ENCODE measurements around the gene DYRK3.

The DYRK3 gene

GRCh38 chr1:206668351-206668750 lies 33.0 kb downstream of the DYRK3 start:
- no peak for TF ChIP-seq CTCF (IDR thresholded peaks at IDR 0.05; ENCODE audit: unreplicated experiment in 3 of 3)
- Mint-ChIP-seq H3K9me3 (no peaks in the 10 kb centered on the region), H3K4me1 (peaks cover 41% of the 10 kb centered on the region), H3K27ac (peak overlapping the region in 1 of 3 experiments; percentile 20), H3K27me3 (ENCODE audit: low read depth) (peaks cover 31% of the 10 kb centered on the region), H3K4me3 (no peak overlapping the region), H3K36me3 (ENCODE audit: low read depth) (no peaks in the 10 kb centered on the region)

GRCh38 chr1:206668874-206669410 lies 33.6 kb downstream of the DYRK3 start:
- Mint-ChIP-seq H3K4me3 (no peak overlapping the region), H3K27ac (no peak overlapping the region)
- TF ChIP-seq CTCF (IDR thresholded peaks at IDR 0.05; ENCODE audit: unreplicated experiment in 3 of 3), result no peak

DNA sequence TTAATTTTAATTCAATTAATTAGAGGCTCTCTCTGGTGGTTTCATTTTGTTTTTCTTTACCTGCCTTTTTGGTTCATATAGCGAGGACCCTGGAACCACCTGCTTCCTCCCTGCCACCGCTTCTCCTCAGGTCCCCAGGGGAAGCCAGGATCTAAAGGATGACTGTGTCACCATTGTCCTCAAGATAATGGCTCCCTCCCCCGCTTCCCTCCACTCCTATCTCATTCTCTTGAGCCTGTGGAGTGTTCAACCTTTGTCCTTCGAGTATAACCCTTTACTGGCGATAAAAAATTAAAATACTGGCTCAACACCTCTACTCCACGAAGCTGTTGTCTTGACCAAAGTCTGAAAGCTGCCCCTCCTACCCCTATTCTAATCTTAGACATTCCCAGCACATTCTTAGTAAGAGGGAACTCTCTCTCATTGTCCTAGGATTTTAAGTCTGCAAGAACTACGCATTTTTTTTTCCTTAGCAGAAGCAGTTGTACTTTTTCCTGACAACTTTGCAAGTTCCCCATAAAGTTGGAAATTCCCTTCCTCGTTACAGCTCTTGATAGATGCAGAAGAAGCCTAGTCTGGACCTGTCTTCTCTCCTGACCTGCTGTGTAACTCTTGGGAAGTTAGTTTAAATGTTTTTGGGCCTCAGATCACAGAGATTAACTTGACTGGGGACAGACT lies 36.8 kb downstream of the DYRK3 start:
- Mint-ChIP-seq H3K36me3 (ENCODE audit: low read depth) (no peaks in the 10 kb centered on the region), H3K27ac (no peak overlapping the region), H3K4me3 (no peak overlapping the region), H3K27me3 (ENCODE audit: low read depth) (peaks cover 7% of the 10 kb centered on the region), H3K9me3 (no peaks in the 10 kb centered on the region), H3K4me1 (peaks cover 22% of the 10 kb centered on the region)
- no peak for TF ChIP-seq CTCF (IDR thresholded peaks at IDR 0.05; ENCODE audit: unreplicated experiment in 3 of 3)

More at GRCh38 chr1:206668874-206669410, 33.6 kb downstream of the DYRK3 start:
- H3K36me3 Mint-ChIP-seq (ENCODE audit: low read depth), result no peaks in the 10 kb centered on the region
- no peaks in the 10 kb centered on the region for H3K9me3 Mint-ChIP-seq
- peaks cover 25% of the 10 kb centered on the region for H3K27me3 Mint-ChIP-seq (ENCODE audit: low read depth)
- H3K4me1 Mint-ChIP-seq, result peaks cover 36% of the 10 kb centered on the region

GRCh38 chr1:206672844-206673758 lies 37.8 kb downstream of the DYRK3 start:
- Mint-ChIP-seq H3K4me1 (peaks cover 15% of the 10 kb centered on the region), H3K9me3 (no peaks in the 10 kb centered on the region), H3K27ac (no peak overlapping the region), H3K36me3 (ENCODE audit: low read depth) (no peaks in the 10 kb centered on the region), H3K4me3 (no peak overlapping the region), H3K27me3 (ENCODE audit: low read depth) (peaks cover under 1% of the 10 kb centered on the region)
- no peak for TF ChIP-seq CTCF (IDR thresholded peaks at IDR 0.05; ENCODE audit: unreplicated experiment in 3 of 3)

DNA sequence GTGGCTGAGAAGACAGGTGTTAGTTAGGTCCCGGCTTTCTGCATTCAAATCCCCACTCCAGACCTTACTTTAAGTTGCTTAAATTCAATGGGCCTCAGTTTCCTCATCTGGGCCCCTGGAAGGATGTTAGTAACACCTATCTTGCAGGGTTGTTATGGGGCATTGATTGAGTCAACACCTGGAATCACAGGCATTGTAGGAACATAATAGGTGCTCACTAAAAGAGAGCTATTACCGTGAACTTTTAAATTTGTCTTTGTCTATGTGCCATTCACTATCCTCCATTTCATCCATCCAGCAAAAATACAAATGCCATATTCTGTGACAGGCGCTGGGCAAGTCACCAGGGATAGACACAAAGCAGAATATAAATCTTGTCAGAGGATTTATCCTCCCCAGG lies 38.9 kb downstream of the DYRK3 start:
- Mint-ChIP-seq H3K9me3 (no peaks in the 10 kb centered on the region), H3K4me3 (no peak overlapping the region), H3K4me1 (peaks cover 10% of the 10 kb centered on the region), H3K36me3 (ENCODE audit: low read depth) (no peaks in the 10 kb centered on the region), H3K27ac (peak overlapping the region in 2 of 3 experiments; percentile 39 to 79), H3K27me3 (ENCODE audit: low read depth) (no peaks in the 10 kb centered on the region)
- TF ChIP-seq CTCF (IDR thresholded peaks at IDR 0.05; ENCODE audit: unreplicated experiment in 3 of 3), result no peak

Data from nephron (organoid).